ENCODE data around the gene JMJD4. TPM values are rescaled to one million over a fixed set of nuclear protein-coding genes. Genes with fewer than 3 reads are reported as not detected.

Gene JMJD4
- total RNA-seq, 1 experiment from 2014 or later, result 24.4 TPM

- Mint-ChIP-seq H3K27me3 (ENCODE audit: low read depth) (no peaks in the 10 kb centered on the region), H3K9me3 (no peaks in the 10 kb centered on the region), H3K4me3 (no peak overlapping the region), H3K27ac (peak overlapping the region in 1 of 3 experiments; percentile 54; a peak in 1 of 7 replicates), H3K36me3 (ENCODE audit: insufficient read depth in 1 of 3, low read depth in 3 of 3) (peaks cover 4 to 24% (median 23%) of the 10 kb centered on the region in 3 experiments), H3K4me1 (no peaks in the 10 kb centered on the region)
- Histone ChIP-seq H3K27me3 (ENCODE audit: insufficient read depth, low read length) (no peaks in the 10 kb centered on the region), H3K4ac (ENCODE audit: low read depth, low read length) (no peak overlapping the region), H2BK12ac (ENCODE audit: insufficient read length, low read depth, low read length) (no peak overlapping the region), H2AK5ac (ENCODE audit: insufficient read length, low read length) (no peak overlapping the region), H3K14ac (ENCODE audit: insufficient read depth, low read length) (no peak overlapping the region), H3K18ac (ENCODE audit: insufficient read length, low read depth, low read length) (no peak overlapping the region), H3K9me3 (ENCODE audit: control insufficient read depth, low read depth, low read length) (no peaks in the 10 kb centered on the region), H2AFZ (ENCODE audit: low read length) (no peak overlapping the region), H3T11ph (ENCODE audit: low read length) (no peak overlapping the region), H2BK15ac (ENCODE audit: low read depth, low read length) (no peak overlapping the region), H3K56ac (ENCODE audit: insufficient read length, low read depth, low read length) (no peak overlapping the region), H3K4me1 (ENCODE audit: insufficient read depth, low read length) (no peaks in the 10 kb centered on the region), H4K20me1 (ENCODE audit: control insufficient read depth, insufficient read depth, insufficient read length) (no peaks in the 10 kb centered on the region), H2BK120ac (ENCODE audit: low read depth, low read length, poor library complexity, severe bottlenecking) (no peak overlapping the region), H3K23me2 (ENCODE audit: insufficient read length, low read depth, low read length, poor library complexity, severe bottlenecking) (no peaks in the 10 kb centered on the region), H3K79me2 (ENCODE audit: insufficient read depth, low read length) (peaks cover 2% of the 10 kb centered on the region; the same call in 1 of the 2 replicates), H3K23ac (ENCODE audit: insufficient read length, low read depth, low read length) (no peak overlapping the region), H3K4me2 (ENCODE audit: insufficient read depth, insufficient read length, low read length) (no peak overlapping the region), H2BK5ac (ENCODE audit: insufficient read length, low read length) (no peak overlapping the region), H4K8ac (replicated peaks; ENCODE audit: insufficient read length, low read depth, low read length) (no peak overlapping the region), H3K79me1 (ENCODE audit: insufficient read depth, low read depth, low read length, poor library complexity, severe bottlenecking) (peaks cover 2% of the 10 kb centered on the region), H3K9ac (ENCODE audit: extremely low read depth, insufficient read length, low read length) (no peak overlapping the region), H4K91ac (ENCODE audit: insufficient read length, low read depth, low read length) (no peak overlapping the region), H3K27ac (ENCODE audit: insufficient read length, low read depth, low read length) (no peak overlapping the region), H4K5ac (ENCODE audit: insufficient read length, low read depth, low read length) (no peak overlapping the region), H2BK20ac (ENCODE audit: low read depth, low read length, poor library complexity, severe bottlenecking) (no peak overlapping the region)
- DNase-seq, result no peak
- no peak for TF ChIP-seq CTCF (conservative IDR thresholded peaks at IDR 0.05)
- WGBS (ENCODE audit: extremely low coverage, insufficient read length, low lambda C conversion rate), result no CpG with 5 or more reads among the region's 6 CpGs
Measured at GRCh38 chr1:227746676-227747075, 11.6 kb upstream of the JMJD4 start.

Measured in H9 (cell line).